T47D (cell line): ENCODE measurements around the gene TNS1.

Experiments used
- DNase-seq, 2 experiments: peaks; one replicate each; pipeline versions ENCODE4 v3.0.0 to v3.0.0-alpha.2; 2011 to 2012; ENCODE audit warnings: low read depth in 1 of 2, low spot score in 1 of 2
- JUND ChIP-seq: IDR thresholded peaks from 2 replicates; pipeline ENCODE4 v1.6.1; 2012; ENCODE audit warnings: low read depth
- in situ Hi-C: cut with HindIII; loops from 2 replicates; pipeline ENCODE4 v1.10.0; 2016; ENCODE audit warnings: low sequenced_read_pairs, low pct_unique_long_range_greater_than_20kb

Gene TNS1

GRCh38 chr2:218008060-218009040, 5.6 kb upstream of the TNS1 start:
- TF ChIP-seq JUND = no peak

GRCh38 chr2:218006741-218007140, 3.9 kb upstream of the TNS1 start:
- DNase-seq = no peak
- in situ Hi-C loops = no loop called here
- TF ChIP-seq JUND = no peak

More at GRCh38 chr2:218008060-218009040, 5.6 kb upstream of the TNS1 start:
- in situ Hi-C loops = no loop called here
- DNase-seq = no peak

DNA sequence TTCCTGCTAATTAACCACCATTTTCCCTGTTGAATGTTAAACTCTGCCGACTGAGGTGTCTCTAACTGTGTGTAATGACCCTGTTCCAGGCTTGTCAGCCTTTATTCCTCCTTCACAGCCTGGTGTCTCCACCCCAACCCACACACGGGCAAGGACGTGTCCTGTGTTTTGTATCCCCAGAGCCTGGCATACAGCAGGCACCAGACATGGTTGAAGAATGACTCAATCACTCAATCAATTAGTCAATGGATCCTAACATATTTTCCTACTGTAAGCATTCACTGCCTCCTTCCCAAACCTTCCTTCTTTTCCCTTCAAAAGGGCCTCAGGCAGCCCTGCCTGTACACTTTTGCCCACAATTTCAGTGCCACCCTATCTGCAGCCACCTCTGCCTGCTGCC, 2.7 kb upstream of the TNS1 start:
- DNase-seq = no peak
- in situ Hi-C loops = no loop called here
- TF ChIP-seq JUND = no peak

GRCh38 chr2:218005028-218005427, 2.2 kb upstream of the TNS1 start:
- in situ Hi-C loops = no loop called here
- no peak for DNase-seq
- no peak for TF ChIP-seq JUND

DNA sequence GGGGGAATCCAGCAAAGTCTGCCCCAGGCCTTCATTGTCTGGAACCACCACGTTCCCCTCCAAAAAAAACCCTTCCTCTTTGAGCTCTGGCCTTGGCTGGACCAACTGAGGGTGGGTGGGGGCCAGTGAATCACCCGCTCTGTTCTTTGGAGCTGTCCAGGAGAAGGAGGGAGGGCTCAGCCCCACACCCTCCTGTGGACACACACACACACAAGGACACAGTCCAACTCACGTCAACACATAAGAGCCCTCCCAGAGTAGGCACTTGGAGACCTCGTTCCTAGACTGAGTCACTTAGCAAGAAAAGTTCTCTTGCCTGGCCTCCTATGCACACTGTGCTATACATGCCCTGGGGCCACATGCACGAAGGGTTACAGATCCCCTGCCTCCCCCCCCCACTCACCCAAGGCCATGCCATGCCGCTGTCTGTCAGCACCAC, 1.2 kb upstream of the TNS1 start:
- in situ Hi-C loops = no loop called here
- no peak for DNase-seq
- no peak for TF ChIP-seq JUND

DNA sequence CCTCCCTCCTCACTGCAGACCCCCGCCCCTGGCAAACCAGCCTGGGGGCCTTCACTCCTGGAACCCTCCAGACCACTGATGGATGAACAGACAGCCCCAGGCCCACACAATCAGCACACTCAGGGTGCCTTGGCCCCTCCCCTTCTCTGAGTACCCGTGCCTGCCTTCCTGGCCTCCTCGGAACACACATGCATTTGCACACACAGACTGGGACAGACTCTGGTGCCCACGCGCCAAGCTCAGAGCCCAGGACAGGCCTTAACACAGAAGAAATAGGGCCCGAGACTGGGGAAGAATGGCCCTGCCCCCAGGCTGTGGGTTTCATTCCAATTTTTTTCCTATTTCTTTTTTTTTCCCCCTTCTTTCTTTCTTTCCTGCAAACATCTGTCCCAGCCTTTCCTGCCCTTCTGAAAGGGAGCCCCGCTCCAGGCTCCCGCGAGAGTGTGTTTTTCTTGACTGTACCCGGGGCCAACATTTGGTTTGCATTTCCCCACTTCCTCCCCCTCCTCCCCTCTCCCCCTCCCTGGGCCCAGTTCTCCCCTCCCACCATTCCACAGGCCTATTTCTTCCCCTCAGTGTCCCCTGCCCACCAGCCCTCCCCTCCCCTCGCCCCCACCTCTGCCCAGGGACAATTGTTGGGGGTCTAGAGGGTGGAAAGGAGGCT, 618 bp upstream of the TNS1 start:
- in situ Hi-C loops = no loop called here
- DNase-seq = no peak
- TF ChIP-seq JUND = no peak

GRCh38 chr2:218002143-218002844, 501 bp downstream of the TNS1 start:
- DNase-seq = no peak
- in situ Hi-C loops = no loop called here
- TF ChIP-seq JUND = no peak

GRCh38 chr2:218001629-218002028, 1.2 kb downstream of the TNS1 start:
- no peak for TF ChIP-seq JUND
- in situ Hi-C loops = no loop called here
- no peak for DNase-seq

GRCh38 chr2:218000136-218000535, 2.7 kb downstream of the TNS1 start:
- no peak for TF ChIP-seq JUND
- in situ Hi-C loops = no loop called here
- DNase-seq = no peak

GRCh38 chr2:217999595-217999959, 3.2 kb downstream of the TNS1 start:
- no peak for DNase-seq
- no peak for TF ChIP-seq JUND
- in situ Hi-C loops = no loop called here

DNA sequence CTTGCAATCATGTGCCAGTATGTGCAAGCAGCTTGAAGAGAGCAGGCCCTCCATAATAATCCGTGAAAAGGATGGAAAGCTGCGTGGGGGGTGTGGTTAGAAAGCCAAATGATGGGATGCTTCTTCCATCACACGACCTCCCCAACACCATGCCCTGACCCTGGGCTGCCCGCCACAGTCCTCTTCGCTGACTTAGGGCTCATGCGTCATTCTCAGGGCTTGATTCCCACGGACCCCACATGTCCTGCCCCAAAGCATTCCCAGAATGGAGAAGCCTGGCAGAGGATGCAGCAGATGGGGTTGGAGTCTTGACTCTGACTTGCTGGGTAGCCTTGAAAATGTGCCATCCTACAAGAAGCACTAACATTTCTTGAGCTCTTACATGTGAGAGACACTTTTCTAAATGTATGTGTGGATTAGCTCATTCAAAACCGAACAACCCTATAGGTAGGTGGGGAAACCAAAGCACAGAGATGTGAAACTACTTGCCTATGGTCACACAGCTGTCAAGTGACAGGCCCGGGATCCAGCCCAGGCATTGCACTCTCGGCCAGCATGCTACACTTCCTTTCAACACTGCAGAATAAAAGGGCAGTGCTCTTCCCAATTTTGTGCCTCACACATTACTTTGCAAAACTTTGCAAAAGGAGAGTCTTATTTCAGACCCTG, 3.7 kb downstream of the TNS1 start:
- in situ Hi-C loops = no loop called here
- no peak for DNase-seq
- no peak for TF ChIP-seq JUND

- in situ Hi-C loops = no loop called here
- no peak for DNase-seq
- TF ChIP-seq JUND = no peak
Measured at GRCh38 chr2:217997510-217997909, 5.3 kb downstream of the TNS1 start.
